Measurements from ENCODE around the gene TRPC1.

Gene TRPC1

DNA sequence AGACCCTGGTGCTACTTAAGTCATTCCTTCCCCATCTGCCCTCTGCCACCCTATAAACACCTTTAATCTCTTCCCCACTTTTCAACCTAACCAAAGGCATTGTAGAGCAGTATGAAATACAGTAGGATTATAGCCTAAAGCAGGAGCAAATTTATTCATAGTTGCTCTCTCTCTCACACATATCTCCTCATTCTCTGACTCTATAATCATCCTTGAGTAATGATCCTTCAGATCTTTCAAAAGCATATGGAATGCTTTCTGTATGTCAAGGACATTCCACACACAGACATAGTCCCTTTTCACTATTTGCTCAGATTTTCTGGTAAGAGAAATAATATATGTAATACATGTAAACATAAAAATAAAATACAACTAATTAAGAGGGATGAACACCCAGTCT is 54.1 kb downstream of the TRPC1 start:
- no peak for DNase-seq (ENCODE audit: low read depth, low spot score)
- Histone ChIP-seq H3K9ac (ENCODE audit: insufficient read length) (no peak overlapping the region), H3K4me3 (no peak overlapping the region), H3K36me3 (ENCODE audit: insufficient read depth, low read length) (no peaks in the 10 kb centered on the region), H3K9me3 (ENCODE audit: low read depth, low read length) (no peaks in the 10 kb centered on the region), H3K27ac (no peak overlapping the region)
- TF ChIP-seq FOXP2 (optimal IDR thresholded peaks at IDR 0.05; ENCODE audit: control extremely low read depth, extremely low read length, insufficient read depth) (no peak), EZH2 (IDR thresholded peaks at IDR 0.05) (no peak), POLR2AphosphoS5 (IDR thresholded peaks at IDR 0.05; ENCODE audit: borderline replicate concordance, low read depth, low read length) (no peak)

DNA sequence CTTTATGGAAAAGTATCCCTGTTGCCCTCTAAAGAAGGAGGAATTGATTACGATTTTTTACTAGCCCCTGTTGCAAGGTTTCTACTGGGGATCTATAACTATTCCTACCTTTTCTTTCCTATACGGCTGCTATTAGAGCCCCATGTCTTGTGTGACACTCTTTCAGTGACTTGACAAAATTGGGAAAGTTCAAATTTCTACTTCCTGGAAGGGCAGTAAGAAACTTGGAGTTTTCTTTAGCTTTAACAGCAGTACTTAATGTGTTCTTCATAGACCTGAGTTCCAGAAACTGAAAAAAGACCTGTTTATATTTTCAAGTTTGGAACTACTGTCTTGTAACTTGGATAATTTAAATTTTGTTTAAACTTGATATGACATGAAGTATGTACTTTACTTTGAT is 54.7 kb downstream of the TRPC1 start:
- TF ChIP-seq FOXP2 (optimal IDR thresholded peaks at IDR 0.05; ENCODE audit: control extremely low read depth, extremely low read length, insufficient read depth): no peak
- no peak for TF ChIP-seq EZH2 (IDR thresholded peaks at IDR 0.05)
- no peak for TF ChIP-seq POLR2AphosphoS5 (IDR thresholded peaks at IDR 0.05; ENCODE audit: borderline replicate concordance, low read depth, low read length)
- Histone ChIP-seq H3K9me3 (ENCODE audit: low read depth, low read length) (no peaks in the 10 kb centered on the region), H3K36me3 (ENCODE audit: insufficient read depth, low read length) (no peaks in the 10 kb centered on the region), H3K9ac (ENCODE audit: insufficient read length) (no peak overlapping the region), H3K27ac (no peak overlapping the region), H3K4me3 (no peak overlapping the region)
- no peak for DNase-seq (ENCODE audit: low read depth, low spot score)

DNA sequence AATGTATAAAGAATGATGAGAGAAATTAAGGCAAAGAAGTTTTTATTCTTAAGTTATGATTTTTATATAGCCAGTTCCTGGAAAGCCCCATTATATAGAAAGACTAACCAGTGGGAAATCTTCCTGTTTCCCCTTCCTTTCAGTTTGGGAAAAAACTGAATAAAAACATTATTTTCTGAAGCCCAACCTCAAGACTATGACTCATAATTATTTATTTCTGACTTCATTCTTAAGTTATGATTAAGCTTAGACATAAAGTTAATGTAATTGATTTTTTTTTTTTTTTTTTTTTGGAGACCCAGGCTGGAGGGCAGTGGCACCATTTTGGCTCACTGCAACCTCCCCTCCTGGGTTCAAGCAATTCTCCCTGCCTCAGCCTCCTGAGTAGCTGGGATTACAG is 55.8 kb downstream of the TRPC1 start:
- no peak for DNase-seq (ENCODE audit: low read depth, low spot score)
- TF ChIP-seq FOXP2 (optimal IDR thresholded peaks at IDR 0.05; ENCODE audit: control extremely low read depth, extremely low read length, insufficient read depth) (no peak), POLR2AphosphoS5 (IDR thresholded peaks at IDR 0.05; ENCODE audit: borderline replicate concordance, low read depth, low read length) (no peak), EZH2 (IDR thresholded peaks at IDR 0.05) (no peak)
- Histone ChIP-seq H3K9me3 (ENCODE audit: low read depth, low read length) (no peaks in the 10 kb centered on the region), H3K27ac (no peak overlapping the region), H3K4me3 (no peak overlapping the region), H3K9ac (ENCODE audit: insufficient read length) (no peak overlapping the region), H3K36me3 (ENCODE audit: insufficient read depth, low read length) (no peaks in the 10 kb centered on the region)

GRCh38 chr3:142782616-142783015 is 58.8 kb downstream of the TRPC1 start:
- TF ChIP-seq FOXP2 (optimal IDR thresholded peaks at IDR 0.05; ENCODE audit: control extremely low read depth, extremely low read length, insufficient read depth) (no peak), POLR2AphosphoS5 (IDR thresholded peaks at IDR 0.05; ENCODE audit: borderline replicate concordance, low read depth, low read length) (no peak), EZH2 (IDR thresholded peaks at IDR 0.05) (no peak)
- Histone ChIP-seq H3K36me3 (ENCODE audit: insufficient read depth, low read length) (no peaks in the 10 kb centered on the region), H3K9ac (ENCODE audit: insufficient read length) (no peak overlapping the region), H3K4me3 (no peak overlapping the region), H3K9me3 (ENCODE audit: low read depth, low read length) (no peaks in the 10 kb centered on the region), H3K27ac (no peak overlapping the region)
- no peak for DNase-seq (ENCODE audit: low read depth, low spot score)

DNA sequence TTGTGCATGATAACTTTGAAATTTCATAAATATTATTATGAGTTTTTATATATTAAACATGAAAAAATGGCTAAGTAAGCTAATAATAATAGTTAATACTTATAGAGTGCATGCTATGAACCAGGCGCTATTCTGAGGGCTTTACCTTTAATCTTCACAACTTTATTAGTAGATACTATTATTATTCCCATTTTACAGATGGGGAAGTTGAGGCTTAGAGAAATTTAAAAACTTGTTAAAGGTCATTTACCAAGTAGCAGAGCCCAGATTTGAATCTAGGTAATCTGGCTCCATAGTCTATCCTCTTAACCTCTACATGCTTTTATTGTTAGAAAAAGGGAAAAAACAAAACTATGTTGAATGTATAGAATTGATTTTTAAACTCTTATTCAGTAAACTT is 60.4 kb downstream of the TRPC1 start:
- no peak for DNase-seq (ENCODE audit: low read depth, low spot score)
- Histone ChIP-seq H3K9me3 (ENCODE audit: low read depth, low read length) (no peaks in the 10 kb centered on the region), H3K36me3 (ENCODE audit: insufficient read depth, low read length) (no peaks in the 10 kb centered on the region), H3K27ac (no peak overlapping the region), H3K4me3 (no peak overlapping the region), H3K9ac (ENCODE audit: insufficient read length) (no peak overlapping the region)
- no peak for TF ChIP-seq EZH2 (IDR thresholded peaks at IDR 0.05)
- no peak for TF ChIP-seq POLR2AphosphoS5 (IDR thresholded peaks at IDR 0.05; ENCODE audit: borderline replicate concordance, low read depth, low read length)
- no peak for TF ChIP-seq FOXP2 (optimal IDR thresholded peaks at IDR 0.05; ENCODE audit: control extremely low read depth, extremely low read length, insufficient read depth)

- TF ChIP-seq POLR2AphosphoS5 (IDR thresholded peaks at IDR 0.05; ENCODE audit: borderline replicate concordance, low read depth, low read length): no peak
- TF ChIP-seq EZH2 (IDR thresholded peaks at IDR 0.05): no peak
- no peak for TF ChIP-seq FOXP2 (optimal IDR thresholded peaks at IDR 0.05; ENCODE audit: control extremely low read depth, extremely low read length, insufficient read depth)
- no peak for DNase-seq (ENCODE audit: low read depth, low spot score)
- H3K27ac ChIP-seq: no peak overlapping the region
- H3K4me3 ChIP-seq: no peak overlapping the region
- no peaks in the 10 kb centered on the region for H3K9me3 ChIP-seq (ENCODE audit: low read depth, low read length)
- H3K9ac ChIP-seq (ENCODE audit: insufficient read length): no peak overlapping the region
- no peaks in the 10 kb centered on the region for H3K36me3 ChIP-seq (ENCODE audit: insufficient read depth, low read length)
Measured at GRCh38 chr3:142785996-142786395, 62.2 kb downstream of the TRPC1 start.

DNA sequence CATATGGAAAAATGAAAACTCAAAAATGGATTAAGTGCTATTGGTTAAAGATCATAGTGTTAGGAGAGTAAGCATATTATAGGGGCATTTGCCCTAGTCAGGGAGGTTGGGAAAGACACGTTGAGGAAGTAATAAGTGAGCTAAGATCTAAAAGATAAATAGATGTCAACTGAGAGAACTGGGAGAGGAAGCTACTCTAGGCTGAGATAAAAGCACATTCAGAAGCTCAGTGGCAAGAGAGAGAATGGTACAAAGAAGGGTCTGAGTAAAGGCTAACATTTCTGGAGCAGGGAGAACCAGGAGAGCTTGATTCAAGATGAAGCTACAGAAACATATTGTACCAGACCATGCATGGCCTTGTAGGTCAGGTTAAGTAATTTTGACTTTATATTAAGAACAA is 63.9 kb downstream of the TRPC1 start:
- no peak for DNase-seq (ENCODE audit: low read depth, low spot score)
- no peak for TF ChIP-seq POLR2AphosphoS5 (IDR thresholded peaks at IDR 0.05; ENCODE audit: borderline replicate concordance, low read depth, low read length)
- TF ChIP-seq FOXP2 (optimal IDR thresholded peaks at IDR 0.05; ENCODE audit: control extremely low read depth, extremely low read length, insufficient read depth): no peak
- TF ChIP-seq EZH2 (IDR thresholded peaks at IDR 0.05): no peak
- no peaks in the 10 kb centered on the region for H3K36me3 ChIP-seq (ENCODE audit: insufficient read depth, low read length)
- no peak overlapping the region for H3K9ac ChIP-seq (ENCODE audit: insufficient read length)
- no peak overlapping the region for H3K4me3 ChIP-seq
- no peak overlapping the region for H3K27ac ChIP-seq
- H3K9me3 ChIP-seq (ENCODE audit: low read depth, low read length): no peaks in the 10 kb centered on the region

DNA sequence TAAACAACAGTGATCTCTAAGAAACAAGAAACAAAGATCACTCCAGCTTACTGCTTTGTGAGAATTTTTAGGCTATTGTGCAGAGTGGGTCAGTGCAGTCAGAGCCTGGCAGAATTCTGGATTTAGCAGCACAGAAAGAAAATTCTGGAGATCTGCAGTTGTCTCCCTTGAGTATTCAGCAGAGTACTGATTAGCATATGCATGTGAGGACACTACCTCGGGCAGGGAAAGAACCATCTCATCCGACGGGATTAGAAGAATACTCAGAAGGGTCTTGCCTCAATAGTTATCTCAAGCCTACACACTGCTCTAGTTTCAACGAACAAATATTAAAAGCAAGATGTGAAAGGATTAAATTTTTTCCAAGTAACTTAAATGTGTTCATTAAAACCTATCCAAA is 70.7 kb downstream of the TRPC1 start:
- TF ChIP-seq EZH2 (IDR thresholded peaks at IDR 0.05): no peak
- TF ChIP-seq FOXP2 (optimal IDR thresholded peaks at IDR 0.05; ENCODE audit: control extremely low read depth, extremely low read length, insufficient read depth): no peak
- TF ChIP-seq POLR2AphosphoS5 (IDR thresholded peaks at IDR 0.05; ENCODE audit: borderline replicate concordance, low read depth, low read length): no peak

DNA sequence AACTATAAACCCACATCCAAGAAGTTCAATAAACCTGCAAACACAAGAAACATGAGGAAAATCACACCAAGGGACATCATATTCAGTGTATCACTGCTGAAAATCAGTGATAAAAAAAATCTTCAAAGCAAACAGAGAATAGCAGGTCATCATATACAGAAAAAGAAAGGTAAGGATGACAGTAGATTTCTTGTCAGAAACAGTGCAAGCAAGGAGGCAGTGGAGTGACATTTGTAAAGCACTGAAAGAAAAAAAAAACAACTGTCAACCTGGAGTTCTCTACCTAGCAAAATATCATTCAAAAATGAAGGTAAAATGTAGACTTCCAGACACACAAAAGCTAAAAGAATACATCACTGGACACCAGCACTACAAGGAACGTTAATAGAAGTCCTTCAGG is 71.5 kb downstream of the TRPC1 start:
- no peak overlapping the region for H3K9ac ChIP-seq (ENCODE audit: insufficient read length)
- no peaks in the 10 kb centered on the region; the same call in 1 of the 2 replicates for H3K9me3 ChIP-seq (ENCODE audit: low read depth, low read length)

More for the DNA sequence above, 70.7 kb downstream of the TRPC1 start:
- H3K9me3 ChIP-seq (ENCODE audit: low read depth, low read length): no peaks in the 10 kb centered on the region; the same call in 1 of the 2 replicates
- DNase-seq (ENCODE audit: low read depth, low spot score): no peak
- H3K9ac ChIP-seq (ENCODE audit: insufficient read length): no peak overlapping the region
- H3K4me3 ChIP-seq: no peak overlapping the region
- no peak overlapping the region for H3K27ac ChIP-seq
- H3K36me3 ChIP-seq (ENCODE audit: insufficient read depth, low read length): no peaks in the 10 kb centered on the region

More for the DNA sequence above, 71.5 kb downstream of the TRPC1 start:
- no peak overlapping the region for H3K4me3 ChIP-seq
- DNase-seq (ENCODE audit: low read depth, low spot score): no peak
- no peak for TF ChIP-seq POLR2AphosphoS5 (IDR thresholded peaks at IDR 0.05; ENCODE audit: borderline replicate concordance, low read depth, low read length)
- no peak for TF ChIP-seq FOXP2 (optimal IDR thresholded peaks at IDR 0.05; ENCODE audit: control extremely low read depth, extremely low read length, insufficient read depth)
- TF ChIP-seq EZH2 (IDR thresholded peaks at IDR 0.05): no peak
- H3K27ac ChIP-seq: no peak overlapping the region
- no peaks in the 10 kb centered on the region for H3K36me3 ChIP-seq (ENCODE audit: insufficient read depth, low read length)
